Liver (tissue), 3 donors: Measurements from ENCODE around the gene CDX4.

Source experiments
- CTCF ChIP-seq: fragments of 150-350 bp; IDR thresholded peaks from 2 replicates; pipeline ENCODE4 v1.5.1; 2017; ENCODE audit warnings: improper control_type of control experiment, low read depth, low read length; ENCODE audit not compliant: missing input control
- EGR1 ChIP-seq, 2 donors: IDR thresholded peaks; 2 replicates each; pipeline ENCODE4 v1.6.1; 2016 to 2018; ENCODE audit warnings: antibody characterized with exemption in 2 of 2, low read depth in 2 of 2
- GABPA ChIP-seq, 2 donors: IDR thresholded peaks in 1 of 2; conservative IDR thresholded peaks in 1 of 2; 2 replicates each; pipeline ENCODE4 v1.6.1; 2016; ENCODE audit warnings: antibody characterized with exemption in 2 of 2, mild to moderate bottlenecking in 1 of 2, moderate library complexity in 1 of 2
- HNF4A ChIP-seq, 2 donors: conservative IDR thresholded peaks; 2 replicates each; pipeline ENCODE4 v1.6.1; 2016; ENCODE audit warnings: antibody characterized with exemption in 2 of 2, mild to moderate bottlenecking in 2 of 2
- REST ChIP-seq: IDR thresholded peaks from 2 replicates; pipeline ENCODE4 v1.6.1; 2016; ENCODE audit warnings: antibody characterized with exemption, mild to moderate bottlenecking
- TAF1 ChIP-seq: conservative IDR thresholded peaks from 2 replicates; pipeline ENCODE4 v1.6.1; 2016; ENCODE audit warnings: antibody characterized with exemption, mild to moderate bottlenecking
- TF ChIP-seq, protein P1 (sequence below): IDR thresholded peaks from 2 replicates; pipeline ENCODE4 v1.6.1; 2016; ENCODE audit warnings: antibody characterized with exemption
- donor health status: healthy.
- donor health status: healthy.

- TF ChIP-seq CTCF (no peak), HNF4A (conservative IDR thresholded peaks at IDR 0.05) (no peak), EGR1 (IDR thresholded peaks at IDR 0.05; ENCODE audit: low read depth in 2 of 2) (no peak), TAF1 (no peak), REST (no peak), GABPA (IDR thresholded peaks at IDR 0.05 in 1 of 2, conservative IDR thresholded peaks at IDR 0.05 in 1 of 2) (no peak)
- TF ChIP-seq, protein P1, sequence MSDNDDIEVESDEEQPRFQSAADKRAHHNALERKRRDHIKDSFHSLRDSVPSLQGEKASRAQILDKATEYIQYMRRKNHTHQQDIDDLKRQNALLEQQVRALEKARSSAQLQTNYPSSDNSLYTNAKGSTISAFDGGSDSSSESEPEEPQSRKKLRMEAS: no peak
Measured at GRCh38 chrX:73412930-73413329, 33.9 kb upstream of the CDX4 start.
